Left ventricle myocardium inferior (tissue), 1 donor: ENCODE results near the gene LBP. TPM values are rescaled to one million over a fixed set of nuclear protein-coding genes. Genes with fewer than 3 reads are reported as not detected.

Experiments used
- DNase-seq: peaks from one replicate; pipeline ENCODE4 v3.0.0-alpha.2; 2020
- H3K27ac ChIP-seq: fragments of 200-600 bp; replicated peaks from 2 replicates; pipeline ENCODE4 v1.8.0; 2021
- H3K27me3 ChIP-seq: fragments of 200-600 bp; 2 replicates; pipeline ENCODE4 v1.8.0; 2021; ENCODE audit warnings: low read depth
- H3K36me3 ChIP-seq: fragments of 200-600 bp; 2 replicates; pipeline ENCODE4 v1.8.0; 2021
- H3K4me1 ChIP-seq: fragments of 200-600 bp; 2 replicates; pipeline ENCODE4 v1.8.0; 2021
- H3K4me3 ChIP-seq: fragments of 200-600 bp; 2 replicates; pipeline ENCODE4 v1.8.0; 2021; ENCODE audit warnings: mild to moderate bottlenecking, moderate library complexity
- H3K9me3 ChIP-seq: fragments of 200-600 bp; replicated peaks from 2 replicates; pipeline ENCODE4 v1.8.0; 2021
- intact Hi-C: fragments of 100-400 bp; cut with micrococcal nuclease; formaldehyde crosslinking; loops from one replicate; pipeline ENCODE4 v1.11.0; 2022
- total RNA-seq: library from RNA; stranded (reverse); fragmentation: NEBNext Ultra II Directional; extraction: Animal tissue kit (Norgen Biotek cat#: 25700); gene quantifications from one replicate; pipeline ENCODE4 v1.2.1, GENCODE V29; 2021
- TF ChIP-seq, protein P1 (sequence below): fragments of 200-600 bp; IDR thresholded peaks from 2 replicates; pipeline ENCODE4 v1.8.0; 2021; ENCODE audit warnings: antibody characterized with exemption, mild to moderate bottlenecking, borderline replicate concordance
- donor health status: DM: no; HTN: yes; CAD: no; lungs with severe emphysema.

Gene LBP
- total RNA-seq, 1 donor from 2014 or later = 0.19 TPM

- Histone ChIP-seq H3K4me3 (no peak overlapping the region), H3K4me1 (no peaks in the 10 kb centered on the region), H3K9me3 (no peaks in the 10 kb centered on the region), H3K27me3 (peaks cover 56% of the 10 kb centered on the region), H3K27ac (no peak overlapping the region), H3K36me3 (no peaks in the 10 kb centered on the region)
- DNase-seq = no peak
- TF ChIP-seq, protein P1, sequence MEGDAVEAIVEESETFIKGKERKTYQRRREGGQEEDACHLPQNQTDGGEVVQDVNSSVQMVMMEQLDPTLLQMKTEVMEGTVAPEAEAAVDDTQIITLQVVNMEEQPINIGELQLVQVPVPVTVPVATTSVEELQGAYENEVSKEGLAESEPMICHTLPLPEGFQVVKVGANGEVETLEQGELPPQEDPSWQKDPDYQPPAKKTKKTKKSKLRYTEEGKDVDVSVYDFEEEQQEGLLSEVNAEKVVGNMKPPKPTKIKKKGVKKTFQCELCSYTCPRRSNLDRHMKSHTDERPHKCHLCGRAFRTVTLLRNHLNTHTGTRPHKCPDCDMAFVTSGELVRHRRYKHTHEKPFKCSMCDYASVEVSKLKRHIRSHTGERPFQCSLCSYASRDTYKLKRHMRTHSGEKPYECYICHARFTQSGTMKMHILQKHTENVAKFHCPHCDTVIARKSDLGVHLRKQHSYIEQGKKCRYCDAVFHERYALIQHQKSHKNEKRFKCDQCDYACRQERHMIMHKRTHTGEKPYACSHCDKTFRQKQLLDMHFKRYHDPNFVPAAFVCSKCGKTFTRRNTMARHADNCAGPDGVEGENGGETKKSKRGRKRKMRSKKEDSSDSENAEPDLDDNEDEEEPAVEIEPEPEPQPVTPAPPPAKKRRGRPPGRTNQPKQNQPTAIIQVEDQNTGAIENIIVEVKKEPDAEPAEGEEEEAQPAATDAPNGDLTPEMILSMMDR = no peak
- intact Hi-C loops = no loop called here
Observed at GRCh38 chr20:38306379-38306778, 39.9 kb upstream of the LBP start.

DNA sequence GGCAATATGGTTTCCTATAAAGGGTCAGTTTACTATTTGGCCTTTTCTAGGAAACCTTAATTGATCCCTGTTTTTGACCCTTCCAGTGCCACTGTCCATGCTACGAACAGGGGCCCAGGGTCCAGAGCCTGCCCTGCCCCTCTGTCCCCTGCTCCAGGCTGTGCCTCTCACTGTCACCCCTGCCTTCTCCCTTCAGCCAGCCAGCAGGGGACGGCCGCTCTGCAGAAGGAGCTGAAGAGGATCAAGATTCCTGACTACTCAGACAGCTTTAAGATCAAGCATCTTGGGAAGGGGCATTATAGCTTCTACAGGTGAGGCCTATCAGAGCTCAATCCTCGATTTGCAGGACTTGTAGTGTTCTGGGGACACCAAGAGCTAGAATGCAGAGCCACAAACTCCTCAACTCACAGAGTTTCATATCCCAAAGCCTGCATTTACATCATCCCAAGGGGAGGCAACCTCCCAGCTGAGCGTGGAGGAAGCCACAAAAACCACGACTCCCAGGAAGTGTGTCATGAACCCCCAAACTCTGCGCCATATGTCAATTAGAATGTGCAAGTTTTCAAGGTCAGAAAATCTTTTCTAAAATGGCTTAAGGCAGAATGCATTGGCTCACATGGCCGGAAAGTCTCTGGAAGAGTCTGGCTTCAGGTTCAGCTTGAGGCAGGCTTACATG lies 38.8 kb upstream of the LBP start:
- TF ChIP-seq, protein P1 = no peak
- intact Hi-C loops = no loop called here
- Histone ChIP-seq H3K4me1 (no peaks in the 10 kb centered on the region), H3K36me3 (no peaks in the 10 kb centered on the region), H3K27me3 (peaks cover 45% of the 10 kb centered on the region), H3K27ac (no peak overlapping the region), H3K4me3 (no peak overlapping the region), H3K9me3 (no peaks in the 10 kb centered on the region)
- no peak for DNase-seq

DNA sequence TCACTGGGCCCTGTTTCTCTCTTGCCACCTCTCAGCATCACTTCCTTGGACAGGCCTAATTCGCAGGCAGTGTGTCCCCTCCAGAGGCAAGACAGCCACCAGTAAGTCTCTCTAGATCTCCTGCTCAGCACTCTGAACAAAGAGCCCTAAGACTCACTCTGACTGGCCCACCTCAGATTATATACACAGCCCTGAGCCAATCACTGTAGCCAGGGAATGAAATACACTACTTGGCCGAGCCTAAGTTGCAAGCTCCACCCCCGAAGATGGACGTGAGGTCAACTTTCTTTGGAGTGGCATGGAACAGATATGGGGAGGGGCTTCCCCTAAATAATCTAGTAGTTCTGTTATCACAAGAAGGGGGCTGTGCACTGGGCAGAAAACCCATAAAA lies 38.2 kb upstream of the LBP start:
- no peak overlapping the region for H3K4me3 ChIP-seq
- intact Hi-C loops = no loop called here
- peaks cover 44% of the 10 kb centered on the region for H3K27me3 ChIP-seq
- TF ChIP-seq, protein P1 = no peak
- no peak for DNase-seq
- H3K4me1 ChIP-seq = no peaks in the 10 kb centered on the region
- no peaks in the 10 kb centered on the region for H3K36me3 ChIP-seq
- H3K27ac ChIP-seq = no peak overlapping the region
- no peaks in the 10 kb centered on the region for H3K9me3 ChIP-seq

GRCh38 chr20:38308447-38308846 lies 37.8 kb upstream of the LBP start:
- Histone ChIP-seq H3K36me3 (no peaks in the 10 kb centered on the region), H3K4me3 (no peak overlapping the region), H3K27ac (no peak overlapping the region), H3K27me3 (peaks cover 40% of the 10 kb centered on the region), H3K9me3 (no peaks in the 10 kb centered on the region), H3K4me1 (no peaks in the 10 kb centered on the region)
- intact Hi-C loops = no loop called here
- DNase-seq = no peak
- TF ChIP-seq, protein P1 = no peak

GRCh38 chr20:38311091-38311490 lies 35.2 kb upstream of the LBP start:
- intact Hi-C loops = no loop called here
- no peaks in the 10 kb centered on the region for H3K36me3 ChIP-seq
- peaks cover 14% of the 10 kb centered on the region for H3K27me3 ChIP-seq
- no peak overlapping the region for H3K27ac ChIP-seq
- H3K4me1 ChIP-seq = no peaks in the 10 kb centered on the region
- no peak overlapping the region for H3K4me3 ChIP-seq
- TF ChIP-seq, protein P1 = no peak
- no peaks in the 10 kb centered on the region for H3K9me3 ChIP-seq
- DNase-seq = no peak

GRCh38 chr20:38311491-38311890 lies 34.8 kb upstream of the LBP start:
- Histone ChIP-seq H3K36me3 (no peaks in the 10 kb centered on the region), H3K4me1 (no peaks in the 10 kb centered on the region), H3K9me3 (no peaks in the 10 kb centered on the region), H3K4me3 (no peak overlapping the region), H3K27ac (no peak overlapping the region), H3K27me3 (peaks cover 10% of the 10 kb centered on the region)
- no peak for DNase-seq
- TF ChIP-seq, protein P1 = no peak
- intact Hi-C loops = no loop called here
